ENCODE measurements around the gene OPRPN.

OPRPN gene

GRCh38 chr4:70452946-70453345 lies 55.2 kb downstream of the OPRPN start:
- no peak for DNase-seq (ENCODE audit: low read depth)
- H3K4me3 ChIP-seq (ENCODE audit: low read depth, low read length) = no peak overlapping the region
- no peak for TF ChIP-seq CTCF (IDR thresholded peaks at IDR 0.05; ENCODE audit: low read depth, low read length, missing control alignments)
